NT2/D1 (cell line): ENCODE data around the gene SERPINB1.

Experiments
- YY1 ChIP-seq: IDR thresholded peaks from 2 replicates; pipeline ENCODE4 v1.6.1; 2011; ENCODE audit not compliant: insufficient read length, insufficient read depth
- ZNF274 ChIP-seq: IDR thresholded peaks from 2 replicates; pipeline ENCODE4 v1.6.1; 2011; ENCODE audit warnings: mild to moderate bottlenecking, low read depth, low read length

DNA sequence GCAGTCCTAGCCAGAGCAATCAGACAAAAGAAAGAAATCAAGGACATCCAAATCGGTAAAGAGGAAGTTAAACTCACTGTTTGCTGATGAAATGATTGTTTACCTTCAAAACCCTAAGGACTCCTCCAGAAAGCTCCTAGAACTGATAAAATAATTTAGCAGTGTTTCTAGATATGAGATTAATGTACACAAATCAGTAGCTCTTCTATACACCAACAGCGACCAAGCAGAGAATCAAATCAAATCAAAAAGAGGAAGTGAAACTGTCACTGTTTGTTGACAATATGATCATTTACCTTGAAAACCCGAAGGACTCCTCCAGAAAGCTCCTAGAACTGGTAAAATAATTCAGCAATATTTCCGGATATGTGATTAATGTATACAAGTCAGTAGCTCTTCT is 39.8 kb upstream of the SERPINB1 start:
- TF ChIP-seq ZNF274, result no peak
- no peak for TF ChIP-seq YY1
